DMS114 treated with DMSO at 0.1 percent for 48 hours (cell line): ENCODE data around the gene SYNPO2.

Source experiments
- DNase-seq: peaks from one replicate; lab custom pipeline; 2025; ENCODE audit not compliant: unreplicated experiment; lab: John Stamatoyannopoulos, UW

The SYNPO2 gene

DNA sequence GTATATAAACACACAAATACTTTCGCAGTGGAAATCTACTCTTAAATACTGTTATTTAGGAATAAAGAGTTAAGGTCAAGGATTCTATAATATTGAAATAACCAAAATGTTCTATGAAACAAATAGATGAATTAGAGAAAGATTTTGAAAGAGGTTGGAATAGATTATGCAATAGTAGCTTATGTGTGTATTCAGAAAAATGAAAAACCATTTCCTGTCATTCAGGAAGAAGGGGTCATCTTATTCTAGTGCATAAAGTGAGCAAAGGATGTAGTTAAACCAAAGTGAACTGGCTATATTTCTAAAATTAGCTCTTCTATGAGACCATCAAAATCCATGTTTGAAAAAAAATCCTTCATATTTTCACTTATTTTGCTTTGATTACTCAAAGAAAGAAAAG is 217.0 kb downstream of the SYNPO2 start:
- DNase-seq = no peak

DNA sequence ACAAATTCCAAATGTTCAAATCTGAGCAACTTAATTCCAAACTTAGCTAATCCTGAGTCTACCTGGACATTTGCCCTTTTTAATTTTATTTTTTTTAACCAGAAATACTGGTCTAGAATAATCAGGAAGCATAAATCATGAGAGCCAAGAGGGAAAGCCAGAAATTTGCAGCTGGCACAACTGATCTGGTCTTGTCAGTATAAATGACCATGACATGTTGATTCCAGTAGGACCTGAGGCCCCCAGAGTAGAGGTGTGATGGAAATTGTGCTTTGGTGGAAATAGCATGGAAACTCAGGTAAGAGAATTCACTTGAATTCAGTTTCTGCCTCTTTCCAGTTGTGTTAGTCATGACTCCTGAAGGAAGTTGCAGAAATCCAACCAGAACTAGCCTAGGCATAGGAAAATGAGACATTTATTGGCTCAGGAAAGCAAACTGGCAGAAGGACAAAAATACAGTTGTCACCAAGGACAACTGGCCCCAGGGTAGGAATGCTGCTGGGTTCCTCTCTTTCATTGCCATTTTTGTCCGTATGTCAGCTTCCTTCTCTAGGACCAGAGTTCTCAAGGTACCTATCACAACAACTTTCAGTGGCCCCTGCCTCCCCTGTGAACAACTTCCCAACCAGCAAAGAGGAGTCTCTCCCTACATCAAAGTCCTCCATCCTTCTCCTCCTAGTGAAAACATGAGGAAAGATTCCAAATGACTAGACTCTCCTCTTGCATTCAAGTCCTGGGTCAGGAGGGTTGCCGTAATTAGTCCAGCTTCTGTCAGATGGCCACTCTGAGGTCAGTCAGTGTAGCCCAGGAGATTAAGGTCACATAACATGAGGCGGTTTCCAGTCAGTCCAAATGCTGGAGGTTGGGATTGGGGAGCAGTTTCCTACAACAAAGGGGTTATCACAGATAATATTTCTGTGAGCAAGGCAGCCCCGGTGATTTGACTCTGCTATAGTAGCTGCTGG is 217.7 kb downstream of the SYNPO2 start:
- DNase-seq = no peak

DNA sequence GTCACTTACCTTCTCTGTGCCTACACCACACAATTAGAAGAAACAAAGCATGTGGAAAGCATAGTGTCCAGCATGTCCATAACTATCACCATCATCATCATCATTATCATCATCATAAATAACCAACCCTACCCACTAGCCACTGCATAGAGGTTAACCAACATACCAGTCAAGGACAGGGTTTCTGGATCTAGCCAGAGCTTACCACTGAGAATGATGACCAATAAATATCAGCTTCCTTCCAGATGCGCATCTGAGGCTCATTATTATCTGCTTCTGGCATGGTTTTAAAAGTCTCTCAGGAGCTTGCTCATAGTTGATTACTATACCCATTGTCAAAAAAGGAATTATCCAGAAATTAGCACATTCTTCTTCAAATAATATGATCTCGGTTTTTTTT is 221.5 kb downstream of the SYNPO2 start:
- no peak for DNase-seq
